ENCODE data around the gene EWSR1. TPM values are rescaled to one million over a fixed set of nuclear protein-coding genes. Genes with fewer than 3 reads are reported as not detected.

EWSR1 gene
- polyA plus RNA-seq, 1 donor from 2014 or later = 277 TPM

GRCh38 chr22:29336751-29337490 lies 68.9 kb downstream of the EWSR1 start:
- H3K27ac ChIP-seq (ENCODE audit: low read length) = no peak overlapping the region
- H3K79me2 ChIP-seq (replicated peaks; ENCODE audit: insufficient read depth, low read length) = no peaks in the 10 kb centered on the region
- H3K27me3 ChIP-seq (ENCODE audit: insufficient read depth, low read depth, low read length) = no peaks in the 10 kb centered on the region
- no peaks in the 10 kb centered on the region for H3K36me3 ChIP-seq (ENCODE audit: insufficient read depth, low read length)
- TF ChIP-seq MXI1 (conservative IDR thresholded peaks at IDR 0.05; ENCODE audit: poor library complexity, severe bottlenecking) = no peak
- TF ChIP-seq RAD21 (conservative IDR thresholded peaks at IDR 0.05) = no peak
- TF ChIP-seq CTCF (IDR thresholded peaks at IDR 0.05; ENCODE audit: poor library complexity, severe bottlenecking) = no peak
- TF ChIP-seq EP300 (conservative IDR thresholded peaks at IDR 0.05; ENCODE audit: poor library complexity, severe bottlenecking) = no peak
- no peak for TF ChIP-seq POLR2AphosphoS5 (IDR thresholded peaks at IDR 0.05)
- no peak for TF ChIP-seq TAF1 (IDR thresholded peaks at IDR 0.05; ENCODE audit: low read depth)
- TF ChIP-seq EZH2 (IDR thresholded peaks at IDR 0.05; ENCODE audit: borderline replicate concordance, insufficient read depth, low read length, poor library complexity, severe bottlenecking) = no peak
- no peak for TF ChIP-seq SMC3 (conservative IDR thresholded peaks at IDR 0.05; ENCODE audit: poor library complexity)
- TF ChIP-seq REST (IDR thresholded peaks at IDR 0.05; ENCODE audit: borderline replicate concordance) = no peak
- H3K9ac ChIP-seq (ENCODE audit: low read length) = no peak overlapping the region
- H2AFZ ChIP-seq (ENCODE audit: low read depth, low read length) = no peak overlapping the region
- H3K9me3 ChIP-seq (ENCODE audit: low read length) = no peaks in the 10 kb centered on the region
- H4K20me1 ChIP-seq (ENCODE audit: insufficient read depth) = no peaks in the 10 kb centered on the region
- H3K4me3 ChIP-seq (ENCODE audit: low read length) = no peak overlapping the region
- no peak overlapping the region for H3K4me2 ChIP-seq (ENCODE audit: low read length)
- H3F3A ChIP-seq (ENCODE audit: insufficient read depth, low read length, poor library complexity, severe bottlenecking) = no peaks in the 10 kb centered on the region
- H3K9me2 ChIP-seq (ENCODE audit: insufficient read depth, low read length) = no peaks in the 10 kb centered on the region

- H3K27me3 ChIP-seq (ENCODE audit: insufficient read depth, low read depth, low read length) = no peaks in the 10 kb centered on the region
- TF ChIP-seq RAD21 (conservative IDR thresholded peaks at IDR 0.05) (no peak), REST (IDR thresholded peaks at IDR 0.05; ENCODE audit: borderline replicate concordance) (no peak), MXI1 (conservative IDR thresholded peaks at IDR 0.05; ENCODE audit: poor library complexity, severe bottlenecking) (no peak), EP300 (conservative IDR thresholded peaks at IDR 0.05; ENCODE audit: poor library complexity, severe bottlenecking) (no peak), CTCF (IDR thresholded peaks at IDR 0.05; ENCODE audit: poor library complexity, severe bottlenecking) (no peak), POLR2AphosphoS5 (IDR thresholded peaks at IDR 0.05) (no peak), EZH2 (IDR thresholded peaks at IDR 0.05; ENCODE audit: borderline replicate concordance, insufficient read depth, low read length, poor library complexity, severe bottlenecking) (no peak), TAF1 (IDR thresholded peaks at IDR 0.05; ENCODE audit: low read depth) (no peak), SMC3 (conservative IDR thresholded peaks at IDR 0.05; ENCODE audit: poor library complexity) (no peak)
- no peaks in the 10 kb centered on the region for H3F3A ChIP-seq (ENCODE audit: insufficient read depth, low read length, poor library complexity, severe bottlenecking)
- H3K27ac ChIP-seq (ENCODE audit: low read length) = no peak overlapping the region
- H3K36me3 ChIP-seq (ENCODE audit: insufficient read depth, low read length) = no peaks in the 10 kb centered on the region
- no peak overlapping the region for H3K4me3 ChIP-seq (ENCODE audit: low read length)
- no peak overlapping the region for H3K9ac ChIP-seq (ENCODE audit: low read length)
- H3K79me2 ChIP-seq (replicated peaks; ENCODE audit: insufficient read depth, low read length) = no peaks in the 10 kb centered on the region
- no peaks in the 10 kb centered on the region for H3K9me3 ChIP-seq (ENCODE audit: low read length)
- no peaks in the 10 kb centered on the region for H3K9me2 ChIP-seq (ENCODE audit: insufficient read depth, low read length)
- no peak overlapping the region for H3K4me2 ChIP-seq (ENCODE audit: low read length)
- H4K20me1 ChIP-seq (ENCODE audit: insufficient read depth) = no peaks in the 10 kb centered on the region
- no peak overlapping the region for H2AFZ ChIP-seq (ENCODE audit: low read depth, low read length)
Observed at GRCh38 chr22:29337631-29338284, 69.7 kb downstream of the EWSR1 start.

Data from neural cell (in vitro differentiated cells).